HepG2 (cell line): ENCODE data around the gene TAF11. TPM values are rescaled to one million over a fixed set of nuclear protein-coding genes. Genes with fewer than 3 reads are reported as not detected.

Experiments
- BORCS8-MEF2B ChIP-seq: sonication (generic); formaldehyde crosslinking; IDR thresholded peaks from 2 replicates; pipeline ENCODE4 v1.8.0; 2022; ENCODE audit warnings: mild to moderate bottlenecking, missing genetic modification reagents
- CREM ChIP-seq, 2 experiments: sonication (generic) in 1 of 2; formaldehyde crosslinking in 1 of 2; IDR thresholded peaks; 2 replicates each; pipeline versions ENCODE4 v1.4.0 to v1.6.1; 2016 to 2020; ENCODE audit warnings: antibody characterized with exemption in 1 of 2, mild to moderate bottlenecking in 1 of 2, missing genetic modification reagents in 1 of 2
- DMAP1 ChIP-seq: IDR thresholded peaks from 2 replicates; pipeline ENCODE4 v1.6.1; 2016
- DNMT1 ChIP-seq: sonication (generic); formaldehyde crosslinking; IDR thresholded peaks from 2 replicates; pipeline ENCODE4 v1.5.1; 2020; ENCODE audit warnings: mild to moderate bottlenecking, missing genetic modification reagents
- FIP1L1 ChIP-seq: fragments of 200-400 bp; formaldehyde crosslinking; IDR thresholded peaks from 2 replicates; pipeline ENCODE4 v1.6.1; 2018; ENCODE audit warnings: low read depth, mild to moderate bottlenecking, low read length, moderate library complexity, borderline replicate concordance; ENCODE audit not compliant: insufficient read depth
- GPN1 ChIP-seq: sonication (generic); formaldehyde crosslinking; IDR thresholded peaks from 2 replicates; pipeline ENCODE4 v1.5.1; 2020; ENCODE audit warnings: missing genetic modification reagents, borderline replicate concordance
- HMG20A ChIP-seq: IDR thresholded peaks from 2 replicates; pipeline ENCODE4 v1.6.1; 2016; ENCODE audit warnings: borderline replicate concordance
- HNF4A ChIP-seq: sonication (generic); formaldehyde crosslinking; IDR thresholded peaks from 2 replicates; pipeline ENCODE4 v1.4.0; 2020; ENCODE audit warnings: missing genetic modification reagents
- KDM6A ChIP-seq: IDR thresholded peaks from 2 replicates; pipeline ENCODE4 v1.6.1; 2016; ENCODE audit warnings: low read depth
- MEIS2 ChIP-seq: sonication (generic); formaldehyde crosslinking; IDR thresholded peaks from 2 replicates; pipeline ENCODE4 v1.9.0; 2021; ENCODE audit warnings: mild to moderate bottlenecking, missing genetic modification reagents
- MXI1 ChIP-seq: IDR thresholded peaks from 3 replicates; pipeline ENCODE4 v1.6.1; 2012; ENCODE audit warnings: low read depth, low read length, inconsistent platforms, borderline replicate concordance
- NCOA5 ChIP-seq: sonication (generic); formaldehyde crosslinking; IDR thresholded peaks from 2 replicates; pipeline ENCODE4 v1.4.0; 2020; ENCODE audit warnings: missing genetic modification reagents
- NFYB ChIP-seq: sonication (generic); formaldehyde crosslinking; IDR thresholded peaks from 2 replicates; pipeline ENCODE4 v1.4.0; 2020; ENCODE audit warnings: missing genetic modification reagents
- POLR2A ChIP-seq, 2 experiments: IDR thresholded peaks; 2 replicates each; pipeline ENCODE4 v1.6.1; 2011; ENCODE audit warnings: low read depth in 2 of 2, low read length in 2 of 2, mild to moderate bottlenecking in 1 of 2, moderate library complexity in 1 of 2; ENCODE audit not compliant: insufficient read depth in 1 of 2
- REPIN1 ChIP-seq: sonication (generic); formaldehyde crosslinking; IDR thresholded peaks from 2 replicates; pipeline ENCODE4 v1.8.0; 2022; ENCODE audit warnings: missing genetic modification reagents, low read depth, mild to moderate bottlenecking, borderline replicate concordance
- SP4 ChIP-seq: sonication (generic); formaldehyde crosslinking; IDR thresholded peaks from 2 replicates; pipeline ENCODE4 v1.8.1; 2023; ENCODE audit warnings: mild to moderate bottlenecking, missing genetic modification reagents
- TRIM24 ChIP-seq: sonication (generic); formaldehyde crosslinking; IDR thresholded peaks from 2 replicates; pipeline ENCODE4 v1.8.0; 2022; ENCODE audit warnings: mild to moderate bottlenecking, missing genetic modification reagents
- ZNF33A ChIP-seq: sonication (generic); formaldehyde crosslinking; IDR thresholded peaks from 2 replicates; pipeline ENCODE4 v1.5.1; 2020; ENCODE audit warnings: missing genetic modification reagents, mild to moderate bottlenecking, moderate library complexity, borderline replicate concordance
- ZNF572 ChIP-seq: sonication (generic); formaldehyde crosslinking; IDR thresholded peaks from 2 replicates; pipeline ENCODE4 v1.5.1; 2020; ENCODE audit warnings: mild to moderate bottlenecking, missing genetic modification reagents
- ZNF746 ChIP-seq: sonication (generic); formaldehyde crosslinking; IDR thresholded peaks from 2 replicates; pipeline ENCODE4 v1.8.0; 2022; ENCODE audit warnings: mild to moderate bottlenecking, missing genetic modification reagents
- polyA plus RNA-seq, 8 experiments: library from polyadenylated mRNA; depleted of rRNA in 3 of 8; stranded (reverse) in 7 of 8; unstranded in 1 of 8; fragments of >200 nt; fragmentation: Illumina TruSeq in 4 of 8; extraction: Trizol in 4 of 8; gene quantifications; 2 replicates each; pipeline versions ENCODE4 v1.2.1 to v1.2.3, GENCODE V29; 2011 to 2016; ENCODE audit warnings: low read depth in 4 of 8, missing spikeins in 1 of 8, mixed read lengths in 1 of 8; ENCODE audit not compliant: insufficient read depth in 1 of 8
- total RNA-seq, 5 experiments: library from RNA; depleted of rRNA; stranded (reverse); fragments of >200 nt; fragmentation: Illumina TruSeq; extraction: Trizol; gene quantifications; 2 replicates each; pipeline ENCODE4 v1.2.3, GENCODE V29; 2016; ENCODE audit warnings: low read depth in 1 of 5
- TF ChIP-seq, protein P1 (sequence below): sonication (generic); formaldehyde crosslinking; IDR thresholded peaks from 2 replicates; pipeline ENCODE4 v1.4.0; 2020; ENCODE audit warnings: mild to moderate bottlenecking, missing genetic modification reagents
- TF ChIP-seq, protein P2 (sequence below): sonication (generic); formaldehyde crosslinking; IDR thresholded peaks from 2 replicates; pipeline ENCODE4 v1.8.0; 2022; ENCODE audit warnings: missing genetic modification reagents, mild to moderate bottlenecking, borderline replicate concordance
- TF ChIP-seq, protein P3 (sequence below): sonication (generic); formaldehyde crosslinking; IDR thresholded peaks from 2 replicates; pipeline ENCODE4 v1.5.0; 2020; ENCODE audit warnings: missing genetic modification reagents
- TF ChIP-seq, protein P4 (sequence below): sonication (generic); formaldehyde crosslinking; IDR thresholded peaks from 2 replicates; pipeline ENCODE4 v1.8.0; 2022; ENCODE audit warnings: missing genetic modification reagents, mild to moderate bottlenecking, moderate library complexity, borderline replicate concordance

The TAF11 gene
- total and polyA plus RNA-seq, 2 of the 13 experiments (the other 11 are each of a cell fraction or from before 2014, with no cell fraction given): 35.4 to 73.6 TPM

DNA sequence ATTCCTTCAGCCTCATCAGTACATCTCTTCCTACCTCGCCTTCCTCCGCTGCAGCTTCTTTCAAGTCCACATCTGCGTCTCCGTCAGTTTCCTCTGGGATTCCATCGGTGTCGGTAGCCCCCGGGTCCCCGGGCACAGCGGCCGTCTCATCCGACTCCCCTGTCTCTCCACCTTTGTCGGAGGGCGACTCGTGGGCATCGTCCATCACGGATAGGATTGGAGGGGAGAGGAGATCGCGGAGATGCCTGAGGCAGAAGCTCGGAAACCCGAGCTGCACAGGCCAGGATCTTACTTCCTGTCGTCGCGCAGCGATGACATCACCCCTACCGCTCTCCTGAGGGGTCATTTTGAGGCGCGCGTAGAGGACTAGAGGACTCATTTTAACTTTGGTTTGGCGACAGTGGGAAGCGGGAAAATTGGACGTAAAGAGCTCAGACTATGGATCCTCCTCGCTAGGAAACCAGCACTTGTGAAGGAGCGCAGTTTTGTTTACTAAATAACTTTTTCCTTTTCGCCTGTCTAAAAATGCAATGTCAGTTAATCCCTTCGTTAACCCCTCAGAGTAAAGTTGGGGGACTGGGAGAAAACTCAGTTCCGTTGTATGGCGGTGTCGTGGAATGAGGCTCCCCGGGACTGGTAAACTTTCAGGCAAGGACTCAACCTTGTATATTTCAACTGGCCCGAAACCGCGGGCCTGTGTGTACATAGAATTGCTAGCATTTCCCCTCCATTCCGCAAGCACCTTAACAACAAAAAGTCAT lies at the start of gene TAF11 (continued):
- TF ChIP-seq, protein P1, sequence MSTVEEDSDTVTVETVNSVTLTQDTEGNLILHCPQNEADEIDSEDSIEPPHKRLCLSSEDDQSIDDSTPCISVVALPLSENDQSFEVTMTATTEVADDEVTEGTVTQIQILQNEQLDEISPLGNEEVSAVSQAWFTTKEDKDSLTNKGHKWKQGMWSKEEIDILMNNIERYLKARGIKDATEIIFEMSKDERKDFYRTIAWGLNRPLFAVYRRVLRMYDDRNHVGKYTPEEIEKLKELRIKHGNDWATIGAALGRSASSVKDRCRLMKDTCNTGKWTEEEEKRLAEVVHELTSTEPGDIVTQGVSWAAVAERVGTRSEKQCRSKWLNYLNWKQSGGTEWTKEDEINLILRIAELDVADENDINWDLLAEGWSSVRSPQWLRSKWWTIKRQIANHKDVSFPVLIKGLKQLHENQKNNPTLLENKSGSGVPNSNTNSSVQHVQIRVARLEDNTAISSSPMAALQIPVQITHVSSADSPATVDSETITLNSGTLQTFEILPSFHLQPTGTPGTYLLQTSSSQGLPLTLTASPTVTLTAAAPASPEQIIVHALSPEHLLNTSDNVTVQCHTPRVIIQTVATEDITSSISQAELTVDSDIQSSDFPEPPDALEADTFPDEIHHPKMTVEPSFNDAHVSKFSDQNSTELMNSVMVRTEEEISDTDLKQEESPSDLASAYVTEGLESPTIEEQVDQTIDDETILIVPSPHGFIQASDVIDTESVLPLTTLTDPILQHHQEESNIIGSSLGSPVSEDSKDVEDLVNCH (CRISPR knock-in tag): 0 out of 2 replicates have a peak, but pooled peaks have one; percentile 9
- TF ChIP-seq HNF4A (CRISPR knock-in tag) (peak; percentile 60), GPN1 (no peak), TRIM24 (CRISPR knock-in tag) (no peak), FIP1L1 (no peak), CREM (IDR thresholded peaks at IDR 0.05) (peak; percentile 100), CREM (CRISPR knock-in tag; IDR thresholded peaks at IDR 0.05) (peak; percentile 92), ZNF572 (CRISPR knock-in tag) (peak; percentile 49; the same call in 1 of the 2 replicates), SP4 (CRISPR knock-in tag) (peak; percentile 87), BORCS8-MEF2B (CRISPR knock-in tag) (peak; percentile 88; the same call in 1 of the 2 replicates), POLR2A (IDR thresholded peaks at IDR 0.05; ENCODE audit: insufficient read depth in 1 of 2, low read depth in 2 of 2, low read length in 2 of 2) (peak; percentile 89 to 96), ZNF746 (no peak; the same call in 1 of the 2 replicates), HMG20A (0 out of 2 replicates have a peak, but pooled peaks have one; percentile 37), MXI1 (peak; percentile 97; the same call in 1 of the 3 replicates), REPIN1 (CRISPR knock-in tag) (peak; percentile 69; the same call in 1 of the 2 replicates), DNMT1 (CRISPR knock-in tag) (peak; percentile 60), ZNF33A (no peak; the same call in 1 of the 2 replicates), NFYB (peak; percentile 68), MEIS2 (peak; percentile 52), DMAP1 (CRISPR knock-in tag) (peak; percentile 93), NCOA5 (CRISPR knock-in tag) (no peak), KDM6A (CRISPR knock-in tag) (no peak; the same call in 1 of the 2 replicates)
- TF ChIP-seq, protein P2, sequence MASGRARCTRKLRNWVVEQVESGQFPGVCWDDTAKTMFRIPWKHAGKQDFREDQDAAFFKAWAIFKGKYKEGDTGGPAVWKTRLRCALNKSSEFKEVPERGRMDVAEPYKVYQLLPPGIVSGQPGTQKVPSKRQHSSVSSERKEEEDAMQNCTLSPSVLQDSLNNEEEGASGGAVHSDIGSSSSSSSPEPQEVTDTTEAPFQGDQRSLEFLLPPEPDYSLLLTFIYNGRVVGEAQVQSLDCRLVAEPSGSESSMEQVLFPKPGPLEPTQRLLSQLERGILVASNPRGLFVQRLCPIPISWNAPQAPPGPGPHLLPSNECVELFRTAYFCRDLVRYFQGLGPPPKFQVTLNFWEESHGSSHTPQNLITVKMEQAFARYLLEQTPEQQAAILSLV (CRISPR knock-in tag): peak; percentile 86
- TF ChIP-seq, protein P3, sequence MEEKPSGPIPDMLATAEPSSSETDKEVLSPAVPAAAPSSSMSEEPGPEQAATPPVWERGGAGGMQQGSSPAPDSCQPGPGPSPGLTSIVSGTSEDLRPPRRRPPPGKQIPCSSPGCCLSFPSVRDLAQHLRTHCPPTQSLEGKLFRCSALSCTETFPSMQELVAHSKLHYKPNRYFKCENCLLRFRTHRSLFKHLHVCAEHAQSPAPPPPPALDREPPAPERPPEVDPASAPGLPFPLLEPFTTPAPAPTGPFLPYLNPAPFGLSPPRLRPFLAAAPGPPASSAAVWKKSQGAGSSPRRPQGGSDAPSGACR (CRISPR knock-in tag): no peak
- TF ChIP-seq, protein P4, sequence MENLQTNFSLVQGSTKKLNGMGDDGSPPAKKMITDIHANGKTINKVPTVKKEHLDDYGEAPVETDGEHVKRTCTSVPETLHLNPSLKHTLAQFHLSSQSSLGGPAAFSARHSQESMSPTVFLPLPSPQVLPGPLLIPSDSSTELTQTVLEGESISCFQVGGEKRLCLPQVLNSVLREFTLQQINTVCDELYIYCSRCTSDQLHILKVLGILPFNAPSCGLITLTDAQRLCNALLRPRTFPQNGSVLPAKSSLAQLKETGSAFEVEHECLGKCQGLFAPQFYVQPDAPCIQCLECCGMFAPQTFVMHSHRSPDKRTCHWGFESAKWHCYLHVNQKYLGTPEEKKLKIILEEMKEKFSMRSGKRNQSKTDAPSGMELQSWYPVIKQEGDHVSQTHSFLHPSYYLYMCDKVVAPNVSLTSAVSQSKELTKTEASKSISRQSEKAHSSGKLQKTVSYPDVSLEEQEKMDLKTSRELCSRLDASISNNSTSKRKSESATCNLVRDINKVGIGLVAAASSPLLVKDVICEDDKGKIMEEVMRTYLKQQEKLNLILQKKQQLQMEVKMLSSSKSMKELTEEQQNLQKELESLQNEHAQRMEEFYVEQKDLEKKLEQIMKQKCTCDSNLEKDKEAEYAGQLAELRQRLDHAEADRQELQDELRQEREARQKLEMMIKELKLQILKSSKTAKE (CRISPR knock-in tag): peak; percentile 45; the same call in 1 of the 2 replicates
